A673 (cell line): ENCODE results near the gene CDAN1. TPM values are rescaled to one million over a fixed set of nuclear protein-coding genes. Genes with fewer than 3 reads are reported as not detected.

Experiments used
- BruUV-seq: library from RNA; stranded (reverse); fragments of 400-500 nt; replicated peaks from 2 replicates; lab custom pipeline; 2021; lab: Mats Ljungman, UMichigan
- CTCF ChIA-PET: fragments of 300-600 bp; sonication (Branson Sonifier 250); formaldehyde crosslinking; loops from one replicate; lab custom pipeline; 2022; ENCODE audit warnings: antibody characterized with exemption; lab: Charles Lee
- POLR2A ChIA-PET: fragments of 300-600 bp; sonication (Branson Sonifier 250); formaldehyde crosslinking; loops from one replicate; lab custom pipeline; 2022; ENCODE audit warnings: antibody characterized with exemption; ENCODE audit not compliant: low non-redundant PET; lab: Charles Lee
- DNase-seq: peaks from one replicate; pipeline ENCODE4 v3.0.0-alpha.2; 2015; ENCODE audit warnings: low spot score
- H3K27ac ChIP-seq: fragments of 200-600 bp; sonication (generic); 2 replicates; pipeline ENCODE4 v1.5.1; 2016; ENCODE audit warnings: mixed run types, low read depth, mild to moderate bottlenecking, mixed read lengths, antibody characterized with exemption, low read length; ENCODE audit not compliant: poor library complexity, severe bottlenecking
- H3K27me3 ChIP-seq: fragments of 200-600 bp; sonication (generic); replicated peaks from 2 replicates; pipeline ENCODE4 v1.6.1; 2017; ENCODE audit warnings: mixed run types, low read depth, mild to moderate bottlenecking, mixed read lengths, antibody characterized with exemption, low read length; ENCODE audit not compliant: insufficient read depth, poor library complexity
- H3K36me3 ChIP-seq: fragments of 200-600 bp; sonication (generic); 2 replicates; pipeline ENCODE4 v1.6.1; 2016; ENCODE audit warnings: mixed run types, mild to moderate bottlenecking, mixed read lengths, antibody characterized with exemption, low read length; ENCODE audit not compliant: insufficient read depth, poor library complexity, severe bottlenecking
- H3K4me1 ChIP-seq: fragments of 200-600 bp; sonication (generic); 2 replicates; pipeline ENCODE4 v1.6.1; 2017; ENCODE audit warnings: mixed run types, mild to moderate bottlenecking, mixed read lengths, antibody characterized with exemption, low read length; ENCODE audit not compliant: insufficient read depth, poor library complexity, severe bottlenecking
- H3K4me3 ChIP-seq: fragments of 200-600 bp; sonication (generic); 2 replicates; pipeline ENCODE4 v1.5.1; 2016; ENCODE audit warnings: low read depth, mixed run types, mild to moderate bottlenecking, mixed read lengths, low read length; ENCODE audit not compliant: poor library complexity, severe bottlenecking
- H3K9me3 ChIP-seq: fragments of 200-600 bp; sonication (generic); 2 replicates; pipeline ENCODE4 v1.6.1; 2016; ENCODE audit warnings: mixed run types, low read depth, mild to moderate bottlenecking, mixed read lengths, antibody characterized with exemption, low read length; ENCODE audit not compliant: poor library complexity, severe bottlenecking
- CTCF ChIP-seq: fragments of 300-800, 200-600 bp; sonication (generic); conservative IDR thresholded peaks from 2 replicates; pipeline ENCODE4 v1.5.1; 2017; ENCODE audit warnings: low read depth, mild to moderate bottlenecking, antibody characterized with exemption, low read length, moderate library complexity, mixed read lengths
- EZH2 ChIP-seq: fragments of 200-600 bp; sonication (generic); IDR thresholded peaks from 2 replicates; pipeline ENCODE4 v1.6.1; 2017; ENCODE audit warnings: borderline replicate concordance, low read depth, mild to moderate bottlenecking, mixed read lengths, antibody characterized with exemption, low read length; ENCODE audit not compliant: poor library complexity, severe bottlenecking
- intact Hi-C: fragments of 100-400 bp; cut with micrococcal nuclease; formaldehyde crosslinking; loops from one replicate; pipeline ENCODE4 v1.10.0; 2022; ENCODE audit not compliant: unreplicated experiment
- total RNA-seq: library from RNA; stranded (reverse); gene quantifications from 2 replicates; pipeline ENCODE4 v1.2.3, GENCODE V29; 2021

CDAN1 gene
- total RNA-seq, 1 experiment from 2014 or later: 29.5 TPM

GRCh38 chr15:42741710-42742109, 4.8 kb upstream of the CDAN1 start:
- Histone ChIP-seq H3K27ac (no peak overlapping the region), H3K4me3 (no peak overlapping the region), H3K4me1 (no peaks in the 10 kb centered on the region), H3K9me3 (no peaks in the 10 kb centered on the region), H3K36me3 (peaks cover 6% of the 10 kb centered on the region), H3K27me3 (no peaks in the 10 kb centered on the region)
- intact Hi-C loops: no loop called here
- POLR2A ChIA-PET: no interaction called here
- no TSS peak for BruUV-seq
- CTCF ChIA-PET: no interaction called here
- no peak for TF ChIP-seq CTCF
- no peak for TF ChIP-seq EZH2
- DNase-seq: no peak

GRCh38 chr15:42737529-42738328, 801 bp upstream of the CDAN1 start:
- H3K4me1 ChIP-seq: peaks cover 6% of the 10 kb centered on the region
- intact Hi-C loops: loop anchor here (2.0 kb wide), 1 partner anchor 189 kb away; no protein-coding TSS in a partner anchor
- CTCF ChIA-PET: interaction anchor here (0.6 to 2.3 kb wide), 2 partner anchors 181 to 189 kb away, joined by 5 to 10 read pairs; no protein-coding TSS in a partner anchor
- peaks cover 24% of the 10 kb centered on the region for H3K36me3 ChIP-seq
- peak; percentile 59 for DNase-seq
- POLR2A ChIA-PET: no interaction called here
- H3K9me3 ChIP-seq: no peaks in the 10 kb centered on the region
- BruUV-seq: TSS peak; percentile 72
- no peaks in the 10 kb centered on the region for H3K27me3 ChIP-seq
- H3K27ac ChIP-seq: peak overlapping the region; percentile 88
- TF ChIP-seq CTCF: peak; percentile 53
- no peak for TF ChIP-seq EZH2
- peak overlapping the region; percentile 82 for H3K4me3 ChIP-seq

GRCh38 chr15:42736178-42736792, 643 bp downstream of the CDAN1 start:
- TF ChIP-seq EZH2: no peak
- no peak for TF ChIP-seq CTCF
- Histone ChIP-seq H3K27me3 (no peaks in the 10 kb centered on the region), H3K4me1 (peaks cover 6% of the 10 kb centered on the region), H3K36me3 (peaks cover 39% of the 10 kb centered on the region), H3K4me3 (peak overlapping the region; percentile 82), H3K9me3 (no peaks in the 10 kb centered on the region), H3K27ac (peak overlapping the region; percentile 88)
- no TSS peak for BruUV-seq
- ChIA-PET CTCF (no interaction called here), POLR2A (interaction anchor here (0.6 kb wide), 1 partner anchor 14 kb away, joined by 12 read pairs; no protein-coding TSS in a partner anchor)
- intact Hi-C loops: loop anchor here (2.0 kb wide), 1 partner anchor 191 kb away; no protein-coding TSS in a partner anchor
- DNase-seq: peak; percentile 27
